K562 (cell line): ENCODE results near the gene LIPT2.

Source experiments
- ARID1B ChIP-seq: fragments of 450-650 bp; IDR thresholded peaks from 2 replicates; pipeline ENCODE4 v1.6.1; 2016; ENCODE audit warnings: antibody characterized with exemption, mild to moderate bottlenecking, inconsistent platforms
- CTCF ChIP-seq, 3 experiments: IDR thresholded peaks in 2 of 3; conservative IDR thresholded peaks in 1 of 3; 2 replicates each; pipeline ENCODE4 v1.5.1; 2011 to 2012; ENCODE audit warnings: low read length in 3 of 3, mild to moderate bottlenecking in 3 of 3, control low read depth in 2 of 3, improper control_type of control experiment in 1 of 3, inconsistent platforms in 1 of 3, low read depth in 1 of 3, mixed read lengths in 1 of 3, moderate library complexity in 1 of 3; ENCODE audit not compliant: insufficient read depth in 2 of 3
- EZH2 ChIP-seq: IDR thresholded peaks from 2 replicates; pipeline ENCODE4 v1.6.1; 2012; ENCODE audit warnings: low read depth, mild to moderate bottlenecking, inconsistent platforms, low read length, borderline replicate concordance
- POLR2G ChIP-seq: fragments of 200-400 bp; formaldehyde crosslinking; IDR thresholded peaks from 2 replicates; pipeline ENCODE4 v1.6.1; 2017; ENCODE audit warnings: low read depth, mild to moderate bottlenecking, antibody characterized with exemption, low read length, moderate library complexity
- RAD51 ChIP-seq: fragments of 450-650 bp; IDR thresholded peaks from 2 replicates; pipeline ENCODE4 v1.7.1; 2016; ENCODE audit warnings: low read depth, mild to moderate bottlenecking, borderline replicate concordance
- RBFOX2 ChIP-seq: fragments of 200-400 bp; formaldehyde crosslinking; IDR thresholded peaks from 2 replicates; pipeline ENCODE4 v1.6.1; 2017; ENCODE audit warnings: low read depth, mild to moderate bottlenecking, low read length, moderate library complexity
- ZNF384 ChIP-seq: IDR thresholded peaks from 2 replicates; pipeline ENCODE4 v1.6.1; 2012; ENCODE audit warnings: low read depth, low read length, improper control_type of control experiment

- no peak for TF ChIP-seq RBFOX2
- no peak for TF ChIP-seq RAD51
- TF ChIP-seq ARID1B: no peak
- no peak for TF ChIP-seq EZH2
- no peak for TF ChIP-seq POLR2G
- no peak for TF ChIP-seq CTCF (IDR thresholded peaks at IDR 0.05 in 2 of 3, conservative IDR thresholded peaks at IDR 0.05 in 1 of 3; ENCODE audit: insufficient read depth in 2 of 3, low read depth in 1 of 3, low read length in 3 of 3)
- TF ChIP-seq ZNF384: no peak
Observed at GRCh38 chr11:74471668-74472429, 21.7 kb downstream of the LIPT2 start.
